Activated effector memory CD4-positive, alpha-beta T cell treated with anti-CD3 and anti-CD28 coated beads, Interleukin-2, amount 50 U/mL, for 16 hours (primary cell): ENCODE measurements around the gene HGFAC.
"Not testable (repeated sequence)": the region's sequence is repeated elsewhere in the genome, so short reads cannot be mapped to it uniquely, and the experiment has no call there.

Experiments
- DNase-seq: peaks from one replicate; pipeline ENCODE4 v3.0.0-alpha.2; 2020

HGFAC gene

DNA sequence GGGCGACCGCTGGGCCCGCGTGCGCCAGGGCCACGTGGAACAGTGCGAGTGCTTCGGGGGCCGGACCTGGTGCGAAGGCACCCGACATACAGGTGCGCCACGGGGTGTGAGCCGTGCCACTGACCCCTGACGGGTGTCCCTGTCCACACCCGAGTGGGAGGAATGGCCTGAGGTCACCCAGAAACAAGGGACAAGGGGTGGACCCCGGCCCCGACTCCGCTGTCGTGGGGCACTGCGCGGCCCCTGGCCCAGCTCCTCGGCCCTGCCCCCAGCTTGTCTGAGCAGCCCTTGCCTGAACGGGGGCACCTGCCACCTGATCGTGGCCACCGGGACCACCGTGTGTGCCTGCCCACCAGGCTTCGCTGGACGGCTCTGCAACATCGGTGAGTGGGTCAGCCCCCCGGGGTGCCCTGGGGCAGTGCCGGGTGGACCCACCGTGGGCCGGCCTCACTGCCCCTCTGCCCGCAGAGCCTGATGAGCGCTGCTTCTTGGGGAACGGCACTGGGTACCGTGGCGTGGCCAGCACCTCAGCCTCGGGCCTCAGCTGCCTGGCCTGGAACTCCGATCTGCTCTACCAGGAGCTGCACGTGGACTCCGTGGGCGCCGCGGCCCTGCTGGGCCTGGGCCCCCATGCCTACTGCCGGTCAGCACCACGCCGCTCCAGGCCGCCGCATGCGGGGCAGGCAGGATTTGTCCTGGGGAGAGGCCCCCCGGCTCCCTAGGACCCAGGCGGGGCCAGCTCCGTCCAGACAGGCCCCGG lies 2.8 kb downstream of the HGFAC start:
- DNase-seq, result no peak

DNA sequence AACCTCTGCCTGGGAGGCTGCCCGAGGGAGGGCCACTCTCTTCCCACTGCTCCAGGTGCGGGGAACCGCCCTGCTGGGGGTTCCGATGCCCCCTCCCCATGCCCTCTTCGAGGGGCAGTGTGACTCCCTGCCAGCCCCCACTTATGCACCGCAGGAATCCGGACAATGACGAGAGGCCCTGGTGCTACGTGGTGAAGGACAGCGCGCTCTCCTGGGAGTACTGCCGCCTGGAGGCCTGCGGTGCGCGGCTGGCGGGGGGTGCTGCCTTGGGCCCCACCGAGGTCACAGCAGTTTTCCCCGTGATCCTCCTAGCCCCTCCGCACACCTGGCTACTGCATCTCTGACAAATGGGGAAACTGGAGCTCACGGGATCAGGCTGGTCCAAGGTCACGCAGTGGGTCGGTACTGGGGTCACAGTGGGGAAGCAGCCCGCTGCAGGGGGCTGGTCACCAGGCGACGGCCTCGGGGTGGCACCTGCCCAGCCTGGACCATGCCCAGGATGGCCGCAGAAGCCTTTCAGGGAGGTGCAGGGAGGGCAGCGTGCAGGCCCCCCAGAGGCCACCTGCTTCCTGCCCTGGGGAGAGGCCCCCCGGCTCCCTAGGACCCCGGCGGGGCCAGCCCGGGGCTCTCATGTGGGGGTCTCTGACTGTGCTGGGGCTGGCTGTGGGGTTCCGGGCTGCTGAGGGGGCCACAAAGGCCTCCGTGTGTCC lies 3.5 kb downstream of the HGFAC start:
- DNase-seq, result no peak

DNA sequence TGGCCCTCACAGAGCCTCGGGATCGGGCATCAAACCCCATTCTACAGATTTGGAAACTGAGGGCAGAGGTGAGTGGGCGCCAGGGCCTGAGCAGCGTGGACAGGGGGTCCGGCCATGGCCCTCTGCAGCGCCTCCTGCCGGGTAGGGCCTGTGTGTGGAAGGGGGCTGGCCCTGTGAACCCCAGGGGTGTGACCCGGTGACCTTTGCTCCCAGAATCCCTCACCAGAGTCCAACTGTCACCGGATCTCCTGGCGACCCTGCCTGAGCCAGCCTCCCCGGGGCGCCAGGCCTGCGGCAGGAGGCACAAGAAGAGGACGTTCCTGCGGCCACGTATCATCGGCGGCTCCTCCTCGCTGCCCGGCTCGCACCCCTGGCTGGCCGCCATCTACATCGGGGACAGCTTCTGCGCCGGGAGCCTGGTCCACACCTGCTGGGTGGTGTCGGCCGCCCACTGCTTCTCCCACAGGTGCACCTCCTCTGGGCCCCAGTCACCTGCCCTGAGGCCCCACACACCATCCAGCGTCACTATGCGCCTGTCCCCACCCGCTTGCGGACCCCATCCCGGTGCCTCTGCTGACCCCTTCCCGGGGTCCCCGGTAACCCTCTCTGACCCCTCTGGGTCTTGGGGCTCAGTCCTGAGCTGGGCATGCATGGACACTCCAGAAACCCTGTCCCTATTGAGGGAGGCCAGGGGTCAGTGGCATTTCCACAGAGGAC lies 4.2 kb downstream of the HGFAC start:
- DNase-seq, result no peak

DNA sequence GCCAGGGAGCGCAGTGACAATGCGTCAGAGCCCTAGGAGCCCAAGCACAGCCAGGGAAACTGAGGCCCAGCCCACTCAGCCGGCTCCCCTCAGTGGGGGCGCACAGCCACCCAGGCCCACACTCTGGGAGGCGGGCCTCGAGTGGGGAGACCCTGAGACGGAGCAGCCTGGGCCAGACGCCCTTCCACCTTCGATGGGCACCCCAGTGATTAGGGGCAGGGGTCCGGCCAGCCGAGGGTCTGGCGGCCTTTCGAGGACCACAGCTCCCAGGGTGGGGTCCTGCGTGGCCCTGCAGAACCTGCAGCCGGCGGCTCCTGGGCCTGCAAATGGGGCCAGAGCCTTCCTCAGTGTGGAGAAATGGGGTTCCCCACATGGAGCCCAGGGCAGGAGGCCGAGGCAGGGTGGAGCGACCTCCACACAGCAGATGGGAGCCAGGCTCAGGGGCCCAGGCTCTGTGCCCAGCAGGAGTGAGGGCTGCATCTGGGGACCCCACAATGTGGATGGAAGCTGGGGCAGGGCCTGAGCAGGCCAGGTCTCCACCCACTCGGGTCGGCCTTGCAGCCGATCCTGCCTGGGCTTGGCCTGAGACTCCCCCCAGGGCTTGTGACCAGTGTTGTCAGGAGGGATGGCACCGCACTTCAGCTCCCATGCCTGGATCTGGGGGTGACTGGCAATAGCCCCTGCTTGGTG lies 5.0 kb downstream of the HGFAC start:
- no peak for DNase-seq

DNA sequence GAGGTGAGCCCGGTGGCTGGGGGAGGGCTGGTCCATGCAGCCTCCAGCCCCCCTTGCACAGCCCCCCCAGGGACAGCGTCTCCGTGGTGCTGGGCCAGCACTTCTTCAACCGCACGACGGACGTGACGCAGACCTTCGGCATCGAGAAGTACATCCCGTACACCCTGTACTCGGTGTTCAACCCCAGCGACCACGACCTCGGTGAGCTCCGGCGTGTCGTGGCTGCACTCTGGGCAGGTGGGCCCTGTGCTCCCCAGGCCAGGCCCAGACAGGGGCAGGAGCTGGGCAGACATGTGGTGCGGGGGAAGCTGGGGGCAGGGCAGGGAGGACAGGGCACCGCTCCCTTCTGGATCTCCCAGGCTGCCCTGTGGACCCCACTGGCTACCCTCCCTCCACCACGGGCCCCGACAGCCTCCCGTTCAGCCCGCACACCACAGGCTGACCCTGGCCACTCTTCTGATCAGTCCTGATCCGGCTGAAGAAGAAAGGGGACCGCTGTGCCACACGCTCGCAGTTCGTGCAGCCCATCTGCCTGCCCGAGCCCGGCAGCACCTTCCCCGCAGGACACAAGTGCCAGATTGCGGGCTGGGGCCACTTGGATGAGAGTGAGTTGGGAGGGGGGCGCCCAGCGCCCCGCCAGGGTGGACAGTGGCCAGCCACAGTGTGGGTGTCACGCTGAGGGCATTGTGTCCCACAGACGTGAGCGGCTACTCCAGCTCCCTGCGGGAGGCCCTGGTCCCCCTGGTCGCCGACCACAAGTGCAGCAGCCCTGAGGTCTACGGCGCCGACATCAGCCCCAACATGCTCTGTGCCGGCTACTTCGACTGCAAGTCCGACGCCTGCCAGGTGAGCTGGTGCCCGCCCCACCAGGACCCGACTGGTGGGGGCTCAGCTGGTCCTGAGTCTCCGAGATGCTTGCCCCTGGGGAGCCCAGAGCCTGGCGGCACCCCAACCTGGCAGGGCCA lies 5.9 kb downstream of the HGFAC start:
- DNase-seq, result no peak

DNA sequence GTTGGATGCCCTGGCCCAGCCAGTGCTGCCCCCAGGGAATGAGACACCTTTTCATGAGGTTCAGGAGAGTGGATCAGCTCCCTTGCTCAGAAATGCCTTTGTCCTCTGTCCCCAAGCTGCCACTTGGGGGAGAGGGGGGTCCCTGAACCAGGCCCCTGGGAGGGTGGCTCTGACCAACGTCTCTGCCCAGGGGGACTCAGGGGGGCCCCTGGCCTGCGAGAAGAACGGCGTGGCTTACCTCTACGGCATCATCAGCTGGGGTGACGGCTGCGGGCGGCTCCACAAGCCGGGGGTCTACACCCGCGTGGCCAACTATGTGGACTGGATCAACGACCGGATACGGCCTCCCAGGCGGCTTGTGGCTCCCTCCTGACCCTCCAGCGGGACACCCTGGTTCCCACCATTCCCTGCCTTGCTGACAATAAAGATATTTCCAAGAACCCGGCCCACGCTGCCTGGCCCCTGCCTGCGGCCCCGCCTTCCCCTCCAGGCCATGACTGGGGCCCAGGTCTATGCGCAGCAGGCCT lies 7.3 kb downstream of the HGFAC start:
- DNase-seq, result no peak

DNA sequence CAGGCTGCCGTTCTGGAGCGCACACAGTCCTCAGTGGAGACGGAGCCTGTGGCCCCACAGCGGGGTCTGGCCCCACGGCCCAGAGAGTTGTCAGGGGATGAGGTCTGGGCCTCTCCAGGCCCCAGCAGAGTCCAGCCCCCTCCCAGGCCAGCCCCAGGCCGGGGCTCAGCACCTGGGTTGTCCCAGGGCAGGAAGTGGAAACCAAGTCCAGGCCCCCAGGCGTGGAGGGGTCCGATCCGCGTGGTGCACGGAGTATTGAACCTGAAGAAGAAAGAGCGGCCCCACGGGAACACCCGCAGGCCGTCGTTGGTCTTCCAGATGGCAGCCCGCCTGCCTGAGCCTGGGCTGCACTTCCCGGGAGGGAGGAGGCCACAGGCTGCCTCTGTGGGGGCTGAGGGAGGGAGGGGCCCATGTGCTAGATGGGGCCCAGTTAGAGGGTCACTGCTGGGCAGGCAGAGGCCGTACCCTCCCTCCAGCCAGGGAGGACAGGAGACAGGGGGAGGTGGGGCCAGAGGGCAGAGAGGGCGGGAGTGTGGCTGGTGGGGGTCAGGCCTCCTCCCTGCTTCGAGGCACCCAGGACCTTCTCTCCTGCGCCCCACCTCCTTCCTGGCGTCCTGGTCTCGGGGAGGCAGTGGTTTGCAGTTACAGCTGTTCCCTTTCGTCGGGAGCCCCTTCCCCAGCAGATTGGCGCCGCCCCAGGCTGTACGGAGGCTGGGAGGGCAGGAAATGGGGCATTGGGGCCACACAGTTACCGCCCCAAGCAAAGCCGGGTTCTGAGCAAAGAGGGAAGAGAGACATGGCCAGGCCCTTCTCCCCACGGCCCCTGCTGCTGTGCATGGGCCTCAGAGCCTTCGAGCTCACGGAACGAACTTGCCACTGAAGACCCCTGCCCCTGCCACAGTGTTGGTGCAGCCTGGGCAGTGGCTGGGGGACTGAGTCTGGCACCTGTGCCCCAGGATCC lies 8.1 kb downstream of the HGFAC start:
- DNase-seq, result no peak

DNA sequence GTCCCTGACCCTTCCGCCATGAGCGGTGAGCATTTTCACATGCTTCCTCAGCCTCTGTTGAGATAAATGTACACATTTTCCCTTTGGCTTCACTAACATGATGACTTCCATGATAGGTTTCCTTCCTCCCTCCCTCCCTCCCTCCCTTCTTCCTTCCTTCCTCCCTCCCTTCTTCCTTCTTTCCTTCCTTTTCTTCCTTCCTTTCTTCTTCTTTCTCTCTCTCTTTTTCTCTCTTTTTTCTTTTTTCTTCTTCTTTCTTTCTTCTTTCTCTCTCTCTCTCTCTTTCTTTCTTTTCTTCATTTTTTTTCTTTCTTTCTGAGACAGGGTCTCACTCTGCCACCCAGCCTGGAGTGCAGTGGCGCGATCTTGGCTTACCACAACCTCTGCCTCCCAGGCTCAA lies 8.9 kb downstream of the HGFAC start:
- DNase-seq, result no peak

DNA sequence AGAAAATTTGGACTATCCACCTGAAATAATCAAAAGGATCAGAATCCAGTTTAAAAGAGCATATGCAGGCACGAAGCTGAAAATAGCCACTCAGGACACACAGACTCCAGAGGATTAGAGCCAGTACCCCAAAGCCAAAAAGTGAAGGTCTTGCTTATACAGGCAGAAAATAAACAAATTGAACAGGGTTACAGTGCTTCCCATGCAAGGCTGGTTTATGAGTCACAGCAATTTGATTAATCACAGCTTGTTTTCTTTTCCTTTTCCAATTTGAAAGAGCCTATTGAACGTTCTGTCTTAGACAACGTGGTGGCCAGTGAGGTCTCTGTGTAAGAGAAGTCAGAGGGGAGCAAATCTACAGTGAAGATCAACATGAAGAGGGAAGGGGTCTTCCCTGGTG lies 10.2 kb downstream of the HGFAC start:
- no peak for DNase-seq

DNA sequence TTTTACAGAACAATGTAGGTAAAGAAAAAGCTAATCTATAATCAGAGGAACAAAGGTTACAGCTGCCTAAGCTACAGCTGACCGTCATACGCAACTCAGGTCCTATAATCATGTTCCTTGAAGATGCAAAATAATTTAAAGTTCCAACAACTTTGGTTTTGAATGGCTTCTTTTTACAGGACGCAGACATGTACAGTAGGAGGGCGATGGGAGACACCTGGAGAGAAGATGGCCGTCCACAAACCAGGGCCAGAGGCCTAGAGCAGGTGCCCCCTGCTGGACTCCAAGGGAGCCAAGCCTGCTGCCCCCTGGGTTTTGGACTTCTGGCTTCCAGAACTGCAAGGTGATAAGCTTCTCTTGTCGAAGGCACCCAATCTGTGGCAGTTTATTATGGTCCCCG lies 10.6 kb downstream of the HGFAC start:
- no peak for DNase-seq

DNA sequence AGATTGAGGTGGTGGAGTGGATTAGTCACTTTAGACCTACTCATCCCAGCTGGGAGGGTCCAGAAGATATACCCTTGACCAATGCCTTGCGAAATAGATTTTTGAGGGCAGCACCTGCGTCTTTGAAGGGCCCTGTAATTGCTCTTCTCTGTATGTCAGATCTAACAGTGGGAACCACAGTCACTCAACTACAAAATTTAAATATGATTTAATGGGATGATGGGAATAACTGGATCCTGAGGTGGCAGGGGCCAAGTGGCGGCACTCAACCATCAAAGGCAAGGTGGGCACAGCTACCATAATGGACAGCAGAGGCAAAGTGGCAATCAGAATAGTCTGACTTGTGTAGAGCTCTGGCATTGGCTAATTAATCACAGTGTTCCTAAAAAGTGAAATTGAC lies 13.8 kb downstream of the HGFAC start:
- not testable (repeated sequence) for DNase-seq

DNA sequence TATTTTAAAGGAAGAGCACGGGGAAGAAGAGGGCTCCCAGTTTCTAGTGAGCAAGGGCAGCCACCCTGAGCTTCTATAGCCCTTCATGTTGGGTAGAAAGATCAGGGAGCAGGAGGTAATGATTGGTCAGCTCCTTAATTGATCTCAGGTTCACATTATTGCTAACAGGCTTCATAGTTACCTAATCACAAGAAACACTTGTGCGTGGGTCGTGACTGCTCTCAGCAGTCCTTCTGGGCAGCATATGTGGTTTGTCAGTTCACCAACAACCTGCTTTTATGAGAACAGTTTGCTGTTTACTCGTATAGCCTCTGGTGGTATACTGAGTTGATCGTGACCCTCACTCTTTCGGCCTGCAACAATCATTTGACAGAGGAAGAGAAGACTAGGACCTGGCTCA lies 16.6 kb downstream of the HGFAC start:
- no peak for DNase-seq

DNA sequence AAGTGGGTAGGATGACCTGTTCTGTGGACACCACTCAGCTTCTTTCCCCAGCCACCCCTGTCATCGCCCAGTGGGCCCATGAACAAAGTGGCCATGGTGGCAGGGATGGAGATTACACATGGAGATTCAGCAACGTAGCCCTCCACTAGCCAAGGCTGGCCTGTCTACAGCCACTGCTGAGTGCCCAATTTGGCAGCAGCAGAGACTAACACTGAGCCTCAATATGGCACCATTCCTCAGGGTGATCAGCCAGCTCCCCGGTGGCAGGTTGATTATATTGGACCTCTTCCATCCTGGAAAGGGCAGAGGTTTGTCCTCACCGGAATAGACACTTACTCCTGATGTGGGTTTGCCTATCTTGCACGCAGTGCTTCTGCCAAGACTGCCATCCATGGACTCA lies 17.4 kb downstream of the HGFAC start:
- DNase-seq, result not testable (repeated sequence)

DNA sequence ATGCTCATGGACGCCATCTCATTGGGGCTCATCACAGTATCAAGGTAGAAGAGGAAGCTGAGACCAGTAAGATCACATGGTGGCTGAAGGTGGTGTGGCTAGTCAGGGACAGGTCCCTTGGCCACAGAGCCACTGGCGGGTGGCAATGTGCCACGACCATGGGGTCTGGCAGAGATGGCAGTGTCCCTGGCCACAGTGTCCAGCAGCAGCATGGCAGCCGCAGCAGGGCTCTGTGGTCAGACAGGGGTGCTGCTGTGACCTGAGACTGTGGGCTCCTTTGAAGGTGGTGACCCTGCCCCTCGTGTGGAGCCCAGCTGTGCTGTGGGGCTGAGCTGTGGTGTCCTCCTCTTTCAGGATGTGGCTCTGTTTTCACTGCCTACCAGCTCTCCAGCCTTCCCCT lies 19.2 kb downstream of the HGFAC start:
- no peak for DNase-seq

DNA sequence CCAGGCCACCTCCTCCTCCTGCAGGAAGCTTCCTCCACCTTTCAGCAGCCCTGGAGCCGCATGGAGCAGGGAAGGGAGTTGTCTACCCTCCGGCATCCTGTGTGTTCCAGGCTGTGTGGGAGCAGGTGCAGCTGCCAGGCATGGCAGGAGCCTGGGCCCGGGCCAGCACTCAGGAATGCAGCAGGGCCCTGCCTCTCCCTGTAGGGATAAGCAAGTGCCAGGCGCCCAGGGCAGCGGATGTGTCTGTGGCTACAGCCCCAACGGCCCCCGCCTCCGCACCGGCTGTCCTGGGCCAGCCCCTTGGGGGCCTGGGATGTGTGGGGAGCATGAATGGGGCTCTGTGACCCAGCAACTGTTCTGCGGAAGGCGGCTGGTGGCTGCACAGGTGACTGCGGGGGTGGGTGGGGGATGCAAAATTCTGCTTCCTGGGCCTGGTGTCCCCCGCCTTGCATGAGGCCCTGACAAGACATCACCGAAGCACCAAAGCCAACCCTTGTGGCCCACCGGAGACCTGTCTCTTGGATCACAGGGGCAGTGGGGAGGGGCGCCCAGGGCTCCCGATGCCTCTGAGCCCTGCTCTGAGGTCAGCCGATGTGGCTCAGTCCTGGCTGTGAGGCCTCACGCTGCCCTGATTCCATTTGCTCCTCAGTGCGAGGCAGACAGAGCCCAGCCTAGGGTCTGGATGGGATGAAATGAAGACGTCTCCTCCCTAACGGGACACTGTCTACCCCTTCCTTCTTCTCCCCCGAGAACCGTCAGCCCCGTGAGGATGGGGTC lies 19.9 kb downstream of the HGFAC start:
- DNase-seq, result no peak

DNA sequence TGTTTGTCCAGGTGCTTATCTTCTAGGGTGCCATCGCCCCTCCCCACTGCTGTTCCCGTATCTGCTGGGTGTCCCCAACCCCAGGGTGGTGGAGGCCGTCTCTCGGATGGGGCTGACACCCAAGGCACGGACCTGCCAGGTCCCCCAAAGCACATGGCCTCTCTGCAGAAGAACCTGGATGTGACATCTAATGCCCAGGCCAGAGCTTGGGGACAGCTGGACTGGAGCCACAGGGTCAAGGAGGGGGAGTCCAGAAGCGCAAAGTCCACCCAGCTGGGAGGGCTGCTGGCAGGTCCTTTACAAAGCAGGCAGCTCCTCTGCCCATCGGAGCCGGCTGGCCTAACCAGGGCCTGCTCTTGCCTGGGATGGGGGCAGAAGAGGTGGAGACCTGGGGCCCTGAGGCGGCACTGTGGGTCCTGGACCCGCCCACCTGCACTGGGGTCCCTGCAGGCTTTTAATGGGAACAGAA lies 20.6 kb downstream of the HGFAC start:
- no peak for DNase-seq

DNA sequence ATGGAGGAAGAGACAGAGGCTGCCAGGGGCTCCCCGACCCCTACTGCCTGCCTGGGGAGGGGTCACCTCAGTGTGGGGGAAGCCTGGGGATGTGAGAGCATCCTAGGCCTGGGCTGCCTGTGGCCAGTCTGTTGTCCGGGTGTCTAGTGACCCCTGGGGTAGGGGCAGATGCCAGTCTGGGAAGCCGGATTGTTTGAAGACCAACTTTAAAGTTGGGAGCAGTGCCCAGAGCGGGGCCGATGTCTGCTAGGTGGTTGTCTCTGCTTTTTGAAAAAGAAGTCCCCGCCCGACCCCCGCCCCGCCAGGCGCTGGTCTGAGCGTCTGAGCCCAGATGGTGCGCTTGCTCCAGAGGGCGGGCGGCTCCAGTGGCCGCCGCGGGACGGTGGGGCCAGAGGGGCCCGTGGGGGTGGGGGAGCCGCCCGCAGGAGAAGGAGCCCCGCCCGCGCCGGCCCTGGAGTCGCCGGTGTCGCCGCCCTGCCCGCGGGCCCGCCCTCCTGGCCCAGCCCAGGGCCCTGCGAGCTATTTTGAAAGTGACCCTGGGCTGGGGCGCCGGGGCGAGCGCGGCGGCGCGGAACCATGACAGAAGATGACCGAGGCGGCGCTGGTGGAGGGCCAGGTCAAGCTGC lies 21.1 kb downstream of the HGFAC start, which contains the start of gene DOK7:
DOK7 (plus strand) TSS at position 517 of the 626 bp plus-strand sequence; CDS start at position 587, 70 bp downstream.
- DNase-seq, result no peak

DNA sequence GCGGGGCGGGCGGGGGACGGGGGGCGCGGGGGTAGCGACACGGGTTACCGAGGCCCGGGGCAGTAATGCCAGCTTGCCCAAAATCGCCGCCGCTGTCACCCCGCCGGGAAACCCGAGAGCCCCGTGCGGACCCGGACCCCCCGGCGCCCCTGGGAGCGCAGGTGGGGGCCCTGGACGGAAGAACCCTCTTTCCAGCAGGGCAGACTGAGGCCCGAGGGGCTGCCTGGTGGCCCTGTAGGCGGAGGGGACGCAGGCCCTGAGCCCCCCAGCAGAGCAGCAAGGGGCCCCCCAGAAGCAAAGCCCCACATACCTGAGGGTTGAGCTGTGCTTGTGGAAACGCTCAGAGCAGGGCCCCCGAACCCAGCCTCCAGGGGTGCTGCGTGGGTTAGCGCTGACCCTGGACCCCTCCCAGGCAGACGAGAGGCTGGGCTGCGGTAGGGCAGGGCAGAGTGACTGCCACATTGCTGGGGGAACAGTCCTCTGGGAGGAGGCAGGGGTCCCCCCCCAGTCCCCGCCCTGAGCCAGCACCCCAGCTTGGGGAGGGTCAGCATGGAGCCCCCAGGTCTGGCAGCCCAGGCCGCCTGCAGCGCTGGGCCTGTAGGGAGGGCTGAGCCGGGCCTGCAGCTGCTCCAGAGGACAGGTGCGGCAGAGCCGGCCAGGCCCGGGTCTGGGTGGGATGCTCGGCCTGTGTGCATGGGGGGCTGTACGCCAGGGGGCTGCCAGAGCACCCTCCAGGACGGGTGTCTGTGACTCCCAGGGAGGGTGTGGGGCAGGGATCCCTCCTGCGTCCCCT lies 22.0 kb downstream of the HGFAC start:
- no peak for DNase-seq
